GM18909 (cell line): ENCODE results near the gene GNB1.

Experiments used
- ATAC-seq: cut with Tn5 transposase; IDR thresholded peaks from one replicate; pipeline ENCODE4 v1.9.1; 2021; ENCODE audit warnings: mild to moderate bottlenecking; ENCODE audit not compliant: unreplicated experiment, poor library complexity

The GNB1 gene

DNA sequence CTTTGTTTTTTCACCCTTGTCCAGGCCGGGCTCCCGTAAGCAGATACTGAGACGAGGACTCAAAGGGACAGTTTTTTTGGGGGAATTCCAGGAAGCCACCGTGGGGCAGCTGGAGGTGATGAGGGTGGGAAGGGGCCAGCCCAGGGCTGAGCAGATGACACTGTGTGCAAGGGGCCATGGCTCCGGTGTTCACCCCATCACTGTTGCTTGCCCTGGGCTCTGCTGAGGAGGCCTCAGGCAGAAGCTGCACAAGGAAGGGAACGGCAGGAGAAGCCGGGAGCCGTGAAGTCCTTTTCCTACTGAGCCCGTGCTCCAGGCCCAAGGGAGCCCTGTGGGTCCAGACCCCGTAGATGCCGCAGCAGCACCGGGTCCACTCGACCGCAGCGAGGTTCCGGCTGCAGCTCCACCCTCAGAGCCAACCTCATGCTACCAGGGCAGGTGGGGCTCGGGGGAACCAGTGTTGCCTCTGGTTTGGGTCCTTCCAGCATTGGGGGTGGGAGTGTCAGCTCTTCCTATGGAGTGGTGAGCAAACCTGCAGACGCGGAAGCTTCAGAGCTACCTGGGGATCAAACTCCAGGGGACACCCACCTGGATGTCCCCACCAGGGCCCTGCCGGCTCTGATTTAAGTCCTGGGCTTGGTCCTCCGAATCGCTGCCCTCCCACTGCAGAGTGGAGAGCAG lies 19.9 kb upstream of the GNB1 start:
- ATAC-seq, result no peak

DNA sequence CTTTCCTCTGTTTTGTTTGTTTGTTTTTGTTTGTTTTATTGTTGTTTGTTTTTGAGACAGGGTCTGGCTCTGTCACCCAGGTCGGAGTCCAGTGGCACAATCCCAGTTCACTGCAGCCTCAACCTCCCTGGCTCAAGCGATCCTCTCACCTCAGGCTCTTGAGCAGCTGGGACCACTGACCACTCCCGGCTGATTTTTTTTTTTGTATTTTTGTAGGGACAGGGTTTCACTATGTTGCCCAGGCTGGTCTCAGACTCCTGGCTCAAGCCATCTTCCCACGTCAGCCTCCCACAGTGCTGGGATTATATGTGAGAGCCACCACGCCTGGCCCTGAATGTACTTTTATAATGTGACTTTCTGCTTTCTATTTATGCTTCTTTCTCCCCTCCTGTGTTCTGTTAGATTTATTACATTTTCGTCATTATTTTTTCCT lies 19.2 kb upstream of the GNB1 start:
- ATAC-seq, result no peak

DNA sequence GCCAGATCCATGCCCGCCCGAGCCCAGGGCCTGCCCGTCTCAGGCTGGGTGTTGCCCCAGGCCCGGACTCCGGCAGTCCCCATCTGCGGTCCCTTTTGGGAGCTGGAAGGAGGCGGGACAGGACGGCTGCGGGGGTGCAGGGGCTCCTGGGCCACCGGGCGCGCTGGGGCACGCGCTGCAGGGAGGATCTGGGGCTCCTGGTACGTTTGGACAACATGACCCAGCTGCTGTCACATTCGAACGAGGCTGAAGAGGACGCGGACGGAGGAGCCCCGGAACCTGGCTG lies 17.6 kb upstream of the GNB1 start:
- no peak for ATAC-seq

DNA sequence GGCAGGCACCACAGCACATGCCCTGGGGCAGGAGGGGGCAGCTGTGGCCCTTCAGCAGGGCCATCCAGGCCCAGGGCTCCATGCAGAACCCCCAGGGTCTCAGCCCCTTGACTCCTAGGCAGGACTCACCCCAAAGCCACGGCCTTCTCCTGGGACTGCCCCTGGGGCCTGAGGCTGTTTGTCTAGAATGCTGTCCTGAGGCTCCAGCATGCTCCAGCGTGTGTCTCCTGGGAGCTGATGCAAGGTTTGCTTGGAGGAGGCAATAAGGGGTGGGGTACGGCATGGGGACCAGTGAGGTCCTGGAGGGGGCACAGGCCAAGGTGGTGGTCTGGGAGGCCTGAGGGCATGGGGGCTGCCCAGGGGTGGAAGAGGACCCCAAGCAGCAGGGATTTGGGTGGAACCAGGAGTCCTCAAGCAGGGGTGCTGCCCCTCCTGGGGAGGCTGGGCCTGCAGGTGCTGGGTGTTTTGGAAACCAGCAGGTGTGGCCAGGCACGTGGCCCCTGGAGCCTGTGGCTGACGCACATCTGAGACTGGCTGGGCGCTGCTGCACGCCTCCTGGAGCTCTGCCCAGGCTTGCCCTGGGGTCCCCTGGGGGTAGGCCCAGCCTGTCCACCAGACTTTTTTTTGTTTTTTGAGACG lies 16.3 kb upstream of the GNB1 start:
- peak; percentile 30 for ATAC-seq

DNA sequence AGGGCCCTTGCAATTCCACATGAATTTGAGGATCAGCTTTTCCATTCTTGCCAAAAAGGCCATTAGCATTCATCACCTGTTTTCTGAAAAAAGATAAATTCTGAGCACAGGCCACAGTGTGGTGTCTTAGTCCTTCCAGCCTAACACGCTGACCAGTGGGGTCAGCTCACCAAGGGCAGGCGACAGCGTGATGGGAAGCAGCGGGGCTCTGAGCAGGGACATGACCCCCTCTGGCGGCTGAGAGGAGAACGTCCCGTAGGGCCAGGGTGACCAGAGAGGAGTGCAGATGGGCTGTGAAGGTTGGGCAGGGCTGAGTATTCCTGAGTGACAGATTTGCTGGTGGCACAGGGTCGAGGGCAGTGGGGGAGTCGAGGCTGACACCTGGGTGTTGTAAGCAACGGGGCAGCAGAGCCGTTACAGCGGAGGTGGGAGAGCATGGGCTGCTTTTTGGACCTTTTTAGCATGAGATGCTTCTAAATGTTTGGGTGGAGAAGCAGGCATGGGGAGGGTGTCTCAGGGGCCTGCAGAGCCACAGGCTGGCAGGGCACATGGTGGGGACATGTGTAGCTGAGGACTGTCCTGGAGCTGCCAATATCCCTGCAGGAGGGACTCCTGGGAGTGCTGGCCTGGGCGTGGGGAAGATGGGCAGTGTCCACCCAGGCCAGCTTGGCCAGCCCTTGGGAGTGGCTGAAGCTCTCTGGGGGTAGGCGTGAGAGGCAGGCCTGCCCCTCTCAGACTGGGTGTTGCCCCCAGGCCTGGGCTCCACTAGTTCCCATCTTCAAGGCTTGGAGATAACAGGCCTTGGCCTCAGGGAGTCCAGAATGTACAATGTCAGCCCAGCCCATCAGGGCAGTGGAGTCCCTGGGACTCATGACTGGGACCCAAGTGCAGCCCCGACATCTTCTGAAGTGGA lies 15.6 kb upstream of the GNB1 start:
- ATAC-seq, result no peak

DNA sequence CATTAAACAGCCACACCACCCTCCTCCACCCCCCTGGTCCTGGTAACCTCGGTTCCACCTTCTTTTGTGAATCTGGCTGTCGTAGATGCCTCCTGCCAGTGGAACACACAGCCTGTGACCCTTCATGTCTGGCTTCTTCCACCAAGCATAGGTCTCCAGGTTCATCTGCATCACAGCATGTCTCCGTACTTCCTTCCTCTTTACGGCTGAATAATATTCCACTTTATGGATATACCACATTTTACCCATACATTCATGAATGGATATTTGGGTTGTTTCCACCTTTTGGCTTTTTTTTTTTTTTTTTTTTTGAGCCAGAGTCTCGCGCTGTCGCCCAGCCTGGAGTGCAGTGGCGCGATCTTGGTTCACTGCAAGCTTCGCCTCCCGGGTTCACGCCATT lies 12.3 kb upstream of the GNB1 start:
- no peak for ATAC-seq

DNA sequence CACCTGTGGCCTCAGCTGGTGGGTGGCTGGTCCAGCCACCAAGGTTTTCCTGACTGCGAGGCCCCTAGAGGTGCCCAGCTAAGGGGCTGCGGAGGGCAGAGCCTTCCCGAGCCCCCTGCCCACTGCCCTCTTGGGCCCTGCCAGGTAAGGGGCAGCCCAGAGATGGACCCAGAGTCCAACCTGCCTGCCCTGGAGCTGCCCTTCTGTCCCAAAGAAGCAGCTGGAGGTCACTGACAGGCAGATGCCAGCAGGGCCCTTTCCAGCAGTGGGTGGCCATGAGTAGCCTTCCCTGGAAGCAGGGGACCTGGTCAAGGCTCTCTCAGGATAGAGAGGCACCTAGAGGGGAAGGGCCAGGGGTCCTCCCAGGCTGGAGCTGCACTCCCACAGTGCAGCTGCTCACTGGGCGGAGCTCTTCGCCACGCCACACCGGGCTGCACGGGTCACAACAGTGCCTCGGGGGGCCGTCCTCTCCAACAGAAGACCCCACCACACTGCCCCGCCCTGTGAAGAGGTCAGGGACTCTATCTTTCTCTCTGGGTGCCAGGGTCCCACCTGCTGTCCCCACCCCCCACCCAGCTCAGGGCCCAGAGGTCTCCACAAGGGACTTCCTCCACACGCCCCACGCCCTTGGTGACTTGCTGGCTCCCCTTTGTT lies 10.9 kb upstream of the GNB1 start:
- ATAC-seq, result no peak

DNA sequence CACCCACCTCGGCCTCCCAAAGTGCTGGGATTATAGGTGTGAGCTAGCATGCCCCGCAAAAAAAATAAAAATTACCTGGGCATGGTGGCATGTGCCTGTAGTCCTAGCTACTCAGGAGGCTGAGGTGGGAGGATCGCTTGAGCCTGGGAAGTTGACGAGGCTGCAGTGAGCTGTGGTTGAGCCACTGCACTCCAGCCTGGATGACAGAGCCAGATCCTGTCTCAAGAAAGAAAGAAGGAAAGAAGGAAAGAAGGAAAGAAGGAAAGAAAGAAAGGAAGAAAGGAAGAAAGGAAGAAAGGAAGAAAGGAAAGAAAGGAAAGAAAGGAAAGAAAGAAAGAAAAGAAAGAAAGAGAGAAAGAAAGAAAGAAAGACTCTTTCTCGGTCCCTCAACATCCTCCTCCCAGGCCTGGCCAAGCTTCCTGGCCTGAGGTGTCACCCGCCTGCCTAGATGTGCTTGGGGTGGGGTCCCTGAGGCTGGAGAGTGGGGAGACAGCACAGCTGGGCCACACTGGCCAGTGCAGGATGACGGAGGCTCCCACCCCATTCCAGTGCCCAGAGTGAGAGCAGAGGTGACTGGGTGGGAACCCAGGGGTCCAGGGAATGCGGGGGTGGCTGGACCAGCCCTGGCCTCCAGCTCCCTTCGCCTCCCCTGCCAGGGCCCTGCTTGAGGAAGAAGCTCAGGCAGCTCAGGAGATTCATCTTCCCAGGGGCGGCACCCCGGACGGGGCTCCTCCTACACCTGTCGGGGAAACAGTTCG lies 10.2 kb upstream of the GNB1 start:
- no peak for ATAC-seq

DNA sequence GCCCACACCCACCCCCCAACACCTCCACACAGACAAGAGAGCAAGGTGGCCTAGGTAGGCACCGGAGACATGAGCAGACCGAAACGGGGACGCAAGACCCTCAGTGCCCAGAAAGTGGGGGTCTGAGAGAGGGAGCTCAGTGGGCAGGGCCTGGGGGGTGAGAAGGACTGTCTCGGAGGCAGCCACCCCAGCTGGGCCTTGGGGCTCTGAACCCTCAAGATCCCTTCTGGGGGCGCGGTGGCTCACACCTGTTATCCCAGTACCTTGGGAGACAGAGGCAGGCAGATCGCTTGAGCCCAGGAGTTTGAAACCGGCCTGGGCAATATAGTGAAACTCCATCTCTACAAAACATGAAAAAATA lies 9.1 kb upstream of the GNB1 start:
- no peak for ATAC-seq

DNA sequence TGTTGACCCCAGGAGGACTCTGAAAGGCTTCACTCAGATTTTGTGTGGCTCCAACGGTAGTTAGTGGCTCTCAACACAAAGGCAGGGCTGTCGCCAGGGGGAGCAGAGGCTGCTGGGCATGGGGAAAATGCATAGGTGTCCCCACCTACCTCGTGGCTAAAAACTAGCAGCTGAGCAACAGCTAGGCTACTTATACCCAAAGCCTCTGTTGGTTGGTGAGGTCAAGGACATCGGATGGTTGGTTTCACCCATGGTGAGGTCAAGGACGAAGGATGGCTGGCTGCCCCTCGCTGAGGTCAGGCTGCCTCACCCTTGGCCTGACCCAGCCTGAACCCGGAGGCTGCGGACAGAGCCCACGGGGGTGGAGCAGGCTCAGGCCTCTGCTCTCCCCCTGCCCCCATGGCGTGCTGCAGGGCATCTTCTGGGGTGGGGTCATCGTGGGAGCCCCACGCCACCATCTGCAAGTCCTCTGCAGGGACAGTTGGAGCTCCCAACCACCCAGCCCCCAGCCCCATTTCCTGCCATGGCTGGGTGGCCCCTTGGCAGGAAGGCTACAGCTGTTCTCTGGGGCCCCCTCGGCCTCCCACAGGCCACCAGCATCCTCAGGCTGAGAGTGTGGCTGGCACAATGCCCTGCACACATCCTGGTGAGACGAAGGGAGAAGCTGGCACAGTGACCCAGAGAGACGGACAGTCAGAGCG lies 8.5 kb upstream of the GNB1 start:
- no peak for ATAC-seq

DNA sequence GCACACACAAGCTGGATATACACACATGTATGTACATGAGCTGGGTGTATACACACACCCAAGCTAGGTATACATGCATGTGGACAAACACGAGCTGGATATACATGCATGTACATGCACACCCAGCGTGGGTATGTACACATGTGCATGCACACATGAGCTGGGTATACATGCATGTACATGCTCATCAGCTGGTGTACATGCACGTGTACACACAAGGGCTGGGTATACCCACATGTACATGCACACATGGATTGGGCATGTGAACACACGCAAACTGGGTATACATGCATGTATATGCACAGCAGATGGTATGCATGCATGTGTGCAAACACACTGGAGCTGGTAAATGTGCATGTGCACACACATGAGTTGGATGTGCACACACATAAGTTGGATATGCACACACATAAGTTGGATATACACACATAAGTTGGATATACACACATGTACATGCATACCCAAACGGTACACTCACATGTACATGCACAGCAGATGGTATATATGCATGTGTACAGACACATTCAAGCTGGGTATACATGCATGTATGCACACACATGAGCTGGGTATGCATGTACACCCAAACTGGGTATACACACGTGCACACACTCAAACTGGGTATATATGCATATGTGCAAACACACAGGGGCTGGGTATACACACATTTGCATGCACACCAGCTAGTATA lies 7.5 kb upstream of the GNB1 start:
- no peak for ATAC-seq

DNA sequence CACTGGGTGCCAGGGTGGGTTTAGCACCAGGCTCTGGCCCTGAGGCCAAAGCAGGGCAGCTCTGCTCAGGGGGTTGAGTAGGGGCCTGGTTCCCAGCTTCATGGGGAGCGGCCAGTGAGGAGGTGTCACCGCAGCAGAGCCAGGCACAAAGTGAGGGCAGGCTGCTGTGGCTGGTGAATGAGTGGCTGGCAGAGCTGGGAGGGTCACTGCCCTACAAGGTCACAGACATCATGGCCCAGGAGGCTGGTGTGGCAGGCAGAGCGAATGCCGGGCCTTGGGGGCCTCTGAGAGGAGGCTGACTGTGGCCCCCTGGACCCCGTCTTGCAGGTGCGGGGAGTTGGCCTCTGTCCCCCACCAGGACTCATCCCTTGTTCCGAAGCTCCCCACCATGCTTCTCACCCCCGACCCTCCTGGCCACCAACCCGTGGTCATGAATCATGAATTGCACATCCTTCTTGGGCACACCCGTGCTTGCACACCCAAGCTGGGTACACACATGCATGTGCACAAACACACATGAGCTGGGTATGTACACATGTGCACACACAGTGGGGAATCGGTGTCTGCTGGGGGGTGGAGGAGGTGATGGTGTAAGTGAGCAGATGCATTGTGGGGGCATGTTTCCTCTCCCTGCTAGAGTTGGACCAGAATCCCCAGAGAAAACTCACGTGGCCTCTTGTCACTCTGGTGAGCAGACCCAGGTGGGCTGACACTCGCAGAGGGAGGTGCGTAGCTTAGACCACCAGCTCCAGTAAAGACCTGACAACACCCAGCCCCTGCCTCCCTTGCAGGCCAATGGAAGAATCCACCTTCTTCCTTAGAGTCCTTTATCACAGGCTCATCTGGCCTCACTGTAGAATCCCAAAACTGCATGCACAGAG lies 4.8 kb upstream of the GNB1 start:
- ATAC-seq, result no peak

DNA sequence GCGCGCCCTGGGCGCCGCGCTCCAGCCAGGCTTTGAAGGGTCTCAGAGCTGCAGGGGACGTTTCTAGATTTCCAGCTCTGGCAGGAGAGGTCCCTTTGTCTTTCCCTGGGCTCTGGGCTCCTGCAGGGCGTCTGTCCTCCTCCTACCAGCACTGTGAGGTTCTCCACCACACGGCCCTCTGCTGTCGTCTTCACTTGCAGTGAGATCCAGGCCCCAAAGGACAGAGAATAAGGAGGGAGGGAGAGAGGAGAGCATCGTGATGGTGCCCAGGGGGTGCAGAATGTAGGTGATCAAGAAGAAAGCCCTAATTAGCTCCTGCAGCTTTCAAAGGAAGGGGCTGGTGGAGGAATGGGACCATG lies 4.2 kb upstream of the GNB1 start:
- ATAC-seq, result no peak

DNA sequence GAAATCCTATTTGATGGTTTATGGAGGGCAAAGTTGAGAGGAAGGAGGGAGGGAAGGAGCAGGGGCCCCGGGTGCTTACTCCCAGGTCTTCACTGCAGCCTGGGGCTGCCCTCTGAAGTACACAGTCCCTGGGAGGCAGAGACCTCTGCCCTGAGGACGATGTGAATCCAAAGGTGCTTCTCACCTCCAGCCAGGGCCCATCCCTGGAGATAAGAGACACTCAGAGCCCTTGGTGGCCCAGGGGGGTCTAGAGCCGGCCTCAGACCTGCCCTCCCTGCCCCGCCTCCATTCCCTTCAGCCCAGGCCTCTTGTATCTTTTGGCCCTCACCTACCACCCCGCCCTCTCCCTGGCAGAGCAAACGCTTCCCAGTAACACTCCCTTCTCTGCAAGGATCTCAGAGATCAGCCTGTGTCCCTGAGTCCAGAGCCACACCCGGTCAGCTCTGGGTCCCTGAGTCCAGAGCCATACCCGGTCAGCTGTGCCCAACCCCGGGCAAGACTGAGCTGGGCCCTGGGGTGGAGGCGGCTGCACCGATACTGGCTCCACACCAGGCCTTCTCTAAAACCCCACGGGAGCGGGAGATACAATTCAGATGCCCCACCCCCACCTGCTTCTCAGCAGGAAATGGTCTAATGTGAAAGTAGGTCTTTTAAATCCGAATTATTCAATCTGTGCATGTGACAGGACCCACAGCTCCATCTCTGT lies 3.6 kb upstream of the GNB1 start:
- ATAC-seq, result no peak

DNA sequence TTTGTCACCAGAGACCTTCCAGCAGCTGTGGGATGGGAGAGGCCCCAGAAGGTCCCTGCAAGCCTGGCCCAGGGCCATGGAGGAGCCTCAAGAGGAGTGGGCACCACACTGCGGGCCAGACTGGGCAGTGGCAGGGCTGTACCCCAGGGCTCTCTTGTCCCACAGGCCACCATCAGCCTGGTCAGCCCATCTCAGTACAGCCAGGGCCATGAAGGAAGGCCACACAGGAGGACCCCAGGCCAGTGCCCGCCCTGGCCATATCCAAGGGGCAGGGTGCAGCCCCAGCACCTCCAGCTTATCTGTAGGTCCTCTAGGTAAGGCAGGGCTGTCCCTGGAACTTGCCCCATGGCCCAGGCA lies 3.1 kb upstream of the GNB1 start:
- ATAC-seq, result no peak

DNA sequence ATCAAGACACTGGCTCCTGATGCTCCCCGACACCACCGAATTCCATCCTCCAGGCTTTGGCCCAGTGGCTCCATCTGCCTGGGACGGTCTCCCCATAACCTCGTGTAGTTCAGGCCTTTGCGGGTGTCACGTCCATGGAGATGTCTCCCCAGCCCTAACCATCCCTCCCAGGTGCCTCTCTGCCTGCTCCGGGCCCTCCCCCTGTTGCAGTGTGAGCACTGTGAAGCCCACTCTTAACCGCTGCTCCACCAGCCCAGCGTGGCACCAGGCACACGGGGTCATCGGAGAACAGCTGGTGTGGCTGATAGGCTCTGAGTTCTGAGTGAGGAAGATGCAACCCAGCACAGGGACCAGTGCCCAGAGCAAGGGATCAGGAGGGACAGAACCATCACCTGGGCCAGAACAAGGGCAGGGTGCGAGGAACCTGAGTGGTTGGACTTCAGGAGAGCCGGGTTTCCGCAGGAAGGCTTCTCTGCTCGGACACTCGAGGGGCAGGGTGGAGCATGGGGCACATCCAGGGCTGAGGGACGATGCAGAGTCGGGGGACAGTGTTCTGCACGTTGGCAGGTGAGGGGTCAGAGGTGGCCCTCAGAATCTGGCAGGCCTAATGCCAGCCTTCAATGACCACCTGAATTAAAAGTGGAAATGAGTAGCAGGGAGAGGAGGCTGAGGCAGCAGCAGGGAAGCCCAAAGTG lies 2.6 kb upstream of the GNB1 start:
- ATAC-seq, result no peak

DNA sequence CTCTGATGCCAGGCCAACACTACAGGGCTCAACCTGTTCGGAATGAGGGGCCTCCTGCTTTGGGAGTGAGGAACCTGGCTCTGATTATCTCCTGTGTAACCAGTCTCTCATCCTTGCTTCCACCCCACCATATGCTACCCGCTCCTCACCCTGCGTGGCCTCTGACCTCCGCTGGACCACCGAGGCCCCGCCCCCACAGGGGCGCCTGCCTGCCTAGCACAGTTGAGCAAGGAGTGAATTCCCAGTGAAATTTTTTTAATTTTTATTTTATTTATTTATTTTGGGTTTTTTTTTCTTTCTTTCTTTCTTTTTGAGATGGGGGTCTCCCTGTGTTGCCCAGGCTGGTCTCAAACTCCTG lies 1.9 kb upstream of the GNB1 start:
- ATAC-seq, result no peak
